Gastrocnemius medialis (tissue), 4 donors: ENCODE measurements around the gene BPIFB4. TPM values are rescaled to one million over a fixed set of nuclear protein-coding genes. Genes with fewer than 3 reads are reported as not detected.

Experiments used
- ATAC-seq, 2 donors: fragments of 150-250 bp; one replicate each; pipeline ENCODE4 v1.9.1; 2016
- DNase-seq, 2 donors: peaks; one replicate each; pipeline ENCODE4 v3.0.0-alpha.2; 2019
- H3K27ac ChIP-seq, 4 donors: fragments of 200-600 bp; sonication (generic); 1 replicate in 1 of 4; 2 replicates in 3 of 4; pipeline ENCODE4 v1.5.1; 2016 to 2018; ENCODE audit warnings: mild to moderate bottlenecking in 2 of 4, moderate library complexity in 1 of 4
- H3K27me3 ChIP-seq, 3 donors: fragments of 200-600 bp; sonication (generic) in 2 of 3; 1 replicate in 1 of 3; 2 replicates in 2 of 3; pipeline versions ENCODE4 v1.5.1 to v1.6.0; 2016 to 2019; ENCODE audit warnings: mild to moderate bottlenecking in 1 of 3, moderate library complexity in 1 of 3
- H3K36me3 ChIP-seq, 2 donors: fragments of 200-600 bp; sonication (generic) in 1 of 2; one replicate each; pipeline ENCODE4 v1.5.1; 2017 to 2018
- H3K4me1 ChIP-seq, 2 donors: fragments of 200-600 bp; sonication (generic) in 1 of 2; one replicate each; pipeline ENCODE4 v1.5.1; 2016 to 2017; ENCODE audit warnings: mild to moderate bottlenecking in 2 of 2
- H3K4me3 ChIP-seq, 4 donors: fragments of 200-600 bp; sonication (generic) in 3 of 4; 1 replicate in 1 of 4; 2 replicates in 3 of 4; pipeline ENCODE4 v1.5.1; 2016 to 2019; ENCODE audit warnings: mild to moderate bottlenecking in 2 of 4
- H3K9me3 ChIP-seq, 3 donors: fragments of 200-600 bp; sonication (generic) in 2 of 3; 1 replicate in 1 of 3; 2 replicates in 2 of 3; pipeline ENCODE4 v1.5.1; 2016 to 2019
- CTCF ChIP-seq, 5 experiments: fragments of 450-650 bp in 3 of 5; fragments of 200-600 bp in 2 of 5; sonication (generic) in 2 of 5; IDR thresholded peaks in 4 of 5; conservative IDR thresholded peaks in 1 of 5; 1 replicate in 4 of 5; 2 replicates in 1 of 5; pipeline ENCODE4 v1.5.1; 2016 to 2019; ENCODE audit warnings: antibody characterized with exemption in 5 of 5, mild to moderate bottlenecking in 3 of 5, moderate library complexity in 3 of 5
- POLR2A ChIP-seq, 2 donors: fragments of 450-650 bp; IDR thresholded peaks; one replicate each; pipeline ENCODE4 v1.6.1; 2017; ENCODE audit warnings: antibody characterized with exemption in 2 of 2, mild to moderate bottlenecking in 2 of 2, moderate library complexity in 2 of 2
- in situ Hi-C, 4 donors: fragments of 200-750 bp; cut with MboI; loops; one replicate each; pipeline versions ENCODE4 v1.15.0 to v1.8.0; 2017; ENCODE audit warnings: low sequenced_read_pairs in 4 of 4
- intact Hi-C: fragments of 100-400 bp; cut with DNase I; formaldehyde crosslinking; loops from one replicate; pipeline ENCODE4 v1.15.1; 2023; ENCODE audit warnings: low total_unique reads
- total RNA-seq, 4 donors: library from RNA; depleted of rRNA; stranded (reverse); fragments of >200 nt; gene quantifications; one replicate each; pipeline versions ENCODE4 v1.1.0 to v1.2.3, GENCODE V29; 2016

BPIFB4 gene
- total RNA-seq, 4 donors from 2014 or later: not detected

- DNase-seq (no peak), ATAC-seq (no peak)
- Histone ChIP-seq H3K4me3 (no peak overlapping the region), H3K36me3 (no peaks in the 10 kb centered on the region), H3K27ac (no peak overlapping the region), H3K9me3 (no peaks in the 10 kb centered on the region), H3K27me3 (no peaks in the 10 kb centered on the region), H3K4me1 (no peaks in the 10 kb centered on the region)
- in situ Hi-C loops (no loop called here), intact Hi-C loops (no loop called here)
- TF ChIP-seq CTCF (IDR thresholded peaks at IDR 0.05 in 4 of 5, conservative IDR thresholded peaks at IDR 0.05 in 1 of 5) (no peak), POLR2A (IDR thresholded peaks at IDR 0.05) (no peak)
These were observed 16.7 kb upstream of the BPIFB4 start for GRCh38 chr20:33062825-33063149.

- no peak for ATAC-seq
- no peaks in the 10 kb centered on the region for H3K4me1 ChIP-seq
- no peaks in the 10 kb centered on the region for H3K9me3 ChIP-seq
- DNase-seq: no peak
- no peaks in the 10 kb centered on the region for H3K36me3 ChIP-seq
- intact Hi-C loops: no loop called here
- no peaks in the 10 kb centered on the region for H3K27me3 ChIP-seq
- no peak overlapping the region for H3K27ac ChIP-seq
- TF ChIP-seq CTCF (IDR thresholded peaks at IDR 0.05 in 4 of 5, conservative IDR thresholded peaks at IDR 0.05 in 1 of 5): no peak
- no peak for TF ChIP-seq POLR2A (IDR thresholded peaks at IDR 0.05)
- H3K4me3 ChIP-seq: no peak overlapping the region
- in situ Hi-C loops: no loop called here
These were observed 16.2 kb upstream of the BPIFB4 start for GRCh38 chr20:33063271-33063670.

GRCh38 chr20:33064572-33065287, 14.7 kb upstream of the BPIFB4 start:
- ATAC-seq: no peak
- no peak for TF ChIP-seq CTCF (IDR thresholded peaks at IDR 0.05 in 4 of 5, conservative IDR thresholded peaks at IDR 0.05 in 1 of 5)
- TF ChIP-seq POLR2A (IDR thresholded peaks at IDR 0.05): no peak
- intact Hi-C loops (no loop called here), in situ Hi-C loops (no loop called here)
- no peaks in the 10 kb centered on the region for H3K4me1 ChIP-seq
- no peaks in the 10 kb centered on the region for H3K27me3 ChIP-seq
- no peak overlapping the region for H3K4me3 ChIP-seq
- DNase-seq: no peak
- no peaks in the 10 kb centered on the region for H3K36me3 ChIP-seq
- H3K9me3 ChIP-seq: no peaks in the 10 kb centered on the region
- no peak overlapping the region for H3K27ac ChIP-seq

- Histone ChIP-seq H3K27me3 (no peaks in the 10 kb centered on the region), H3K27ac (no peak overlapping the region), H3K4me3 (no peak overlapping the region), H3K36me3 (no peaks in the 10 kb centered on the region), H3K9me3 (no peaks in the 10 kb centered on the region), H3K4me1 (no peaks in the 10 kb centered on the region)
- DNase-seq (no peak), ATAC-seq (no peak)
- in situ Hi-C loops: no loop called here
- intact Hi-C loops: no loop called here
- no peak for TF ChIP-seq POLR2A (IDR thresholded peaks at IDR 0.05)
- no peak for TF ChIP-seq CTCF (IDR thresholded peaks at IDR 0.05 in 4 of 5, conservative IDR thresholded peaks at IDR 0.05 in 1 of 5)
These were observed 13.7 kb upstream of the BPIFB4 start for GRCh38 chr20:33065785-33066184.

- no peak overlapping the region for H3K27ac ChIP-seq
- no peaks in the 10 kb centered on the region for H3K36me3 ChIP-seq
- no peak for DNase-seq
- in situ Hi-C loops: no loop called here
- intact Hi-C loops: no loop called here
- H3K27me3 ChIP-seq: no peaks in the 10 kb centered on the region
- ATAC-seq: no peak
- H3K4me1 ChIP-seq: no peaks in the 10 kb centered on the region
- H3K9me3 ChIP-seq: no peaks in the 10 kb centered on the region
- H3K4me3 ChIP-seq: no peak overlapping the region
- no peak for TF ChIP-seq POLR2A (IDR thresholded peaks at IDR 0.05)
- TF ChIP-seq CTCF (IDR thresholded peaks at IDR 0.05 in 4 of 5, conservative IDR thresholded peaks at IDR 0.05 in 1 of 5): no peak
These were observed 11.6 kb upstream of the BPIFB4 start for GRCh38 chr20:33067806-33068205.
